ENCODE results near the gene RNF34. TPM values are rescaled to one million over a fixed set of nuclear protein-coding genes. Genes with fewer than 3 reads are reported as not detected.

Gene RNF34
- total RNA-seq, 1 experiment from 2014 or later = 43.7 TPM

GRCh38 chr12:121448771-121449315 lies 48.9 kb downstream of the RNF34 start:
- no TSS peak for BruUV-seq (replicated peaks)
- Histone ChIP-seq H3K4me2 (no peak overlapping the region), H3K79me2 (ENCODE audit: low read depth) (peaks cover 8% of the 10 kb centered on the region; the same call in 1 of the 2 replicates), H2AFZ (no peak overlapping the region), H3K9me3 (ENCODE audit: insufficient read depth, low read depth) (no peaks in the 10 kb centered on the region), H3F3A (ENCODE audit: insufficient read depth, low read depth) (peaks cover 16% of the 10 kb centered on the region; the same call in 1 of the 2 replicates), H3K9me2 (ENCODE audit: insufficient read depth) (no peaks in the 10 kb centered on the region), H3K27me3 (ENCODE audit: insufficient read depth, low read depth) (no peaks in the 10 kb centered on the region), H3K4me1 (replicated peaks; ENCODE audit: insufficient read depth) (peaks cover 21% of the 10 kb centered on the region), H4K20me1 (ENCODE audit: insufficient read depth) (no peaks in the 10 kb centered on the region), H3K36me3 (ENCODE audit: low read depth) (no peaks in the 10 kb centered on the region), H3K27ac (no peak overlapping the region), H3K4me3 (no peak overlapping the region)
- POLR2A ChIA-PET (ENCODE audit: unreplicated experiment) = no interaction called here
- intact Hi-C loops (cut with micrococcal nuclease; ENCODE audit: unreplicated experiment) = loop anchor here (10.0 kb wide), 1 partner anchor 864 kb away; the partner anchor contains the start of gene POP5
- TF ChIP-seq CTCF (conservative IDR thresholded peaks at IDR 0.05) (no peak), EZH2 (IDR thresholded peaks at IDR 0.05; ENCODE audit: low read depth) (no peak)
- DNase-seq = no peak
- CTCF ChIA-PET = no interaction called here

- H3K9me3 ChIP-seq (ENCODE audit: insufficient read depth, low read depth) = no peaks in the 10 kb centered on the region
- TF ChIP-seq EZH2 (IDR thresholded peaks at IDR 0.05; ENCODE audit: low read depth) = no peak
- no peak for TF ChIP-seq CTCF (conservative IDR thresholded peaks at IDR 0.05)
- peaks cover 21% of the 10 kb centered on the region for H3K4me1 ChIP-seq (replicated peaks; ENCODE audit: insufficient read depth)
- H3K27ac ChIP-seq = peak overlapping the region; percentile 62
- H3K4me3 ChIP-seq = peak overlapping the region; percentile 52
- H2AFZ ChIP-seq = 0 out of 2 replicates have a peak overlapping the region, but pooled peaks have one; percentile 46
- intact Hi-C loops (cut with micrococcal nuclease; ENCODE audit: unreplicated experiment) = no loop called here
- H3K79me2 ChIP-seq (ENCODE audit: low read depth) = peaks cover 8% of the 10 kb centered on the region; the same call in 1 of the 2 replicates
- no TSS peak for BruUV-seq (replicated peaks)
- H3K27me3 ChIP-seq (ENCODE audit: insufficient read depth, low read depth) = no peaks in the 10 kb centered on the region
- CTCF ChIA-PET = no interaction called here
- H3F3A ChIP-seq (ENCODE audit: insufficient read depth, low read depth) = peaks cover 16% of the 10 kb centered on the region; the same call in 1 of the 2 replicates
- POLR2A ChIA-PET (ENCODE audit: unreplicated experiment) = no interaction called here
- H3K9me2 ChIP-seq (ENCODE audit: insufficient read depth) = no peaks in the 10 kb centered on the region
- H4K20me1 ChIP-seq (ENCODE audit: insufficient read depth) = no peaks in the 10 kb centered on the region; the same call in 1 of the 2 replicates
- H3K4me2 ChIP-seq = peak overlapping the region; percentile 82
- no peak for DNase-seq
- no peaks in the 10 kb centered on the region for H3K36me3 ChIP-seq (ENCODE audit: low read depth)
These were observed 52.0 kb downstream of the RNF34 start for GRCh38 chr12:121451961-121452339.

- peak overlapping the region; percentile 52; the same call in 1 of the 2 replicates for H3K4me3 ChIP-seq
- H3K27me3 ChIP-seq (ENCODE audit: insufficient read depth, low read depth) = no peaks in the 10 kb centered on the region
- no peaks in the 10 kb centered on the region for H3K9me3 ChIP-seq (ENCODE audit: insufficient read depth, low read depth)
- 0 out of 2 replicates have a peak overlapping the region, but pooled peaks have one; percentile 46 for H2AFZ ChIP-seq
- peaks cover 21% of the 10 kb centered on the region for H3K4me1 ChIP-seq (replicated peaks; ENCODE audit: insufficient read depth)
- H3K27ac ChIP-seq = peak overlapping the region; percentile 62
- peak; percentile 81 to 88 for DNase-seq
- CTCF ChIA-PET = no interaction called here
- BruUV-seq (replicated peaks) = no TSS peak
- no peaks in the 10 kb centered on the region; the same call in 1 of the 2 replicates for H4K20me1 ChIP-seq (ENCODE audit: insufficient read depth)
- H3K4me2 ChIP-seq = peak overlapping the region; percentile 82
- POLR2A ChIA-PET (ENCODE audit: unreplicated experiment) = no interaction called here
- TF ChIP-seq CTCF (conservative IDR thresholded peaks at IDR 0.05) = no peak
- no peak for TF ChIP-seq EZH2 (IDR thresholded peaks at IDR 0.05; ENCODE audit: low read depth)
- peaks cover 16% of the 10 kb centered on the region; the same call in 1 of the 2 replicates for H3F3A ChIP-seq (ENCODE audit: insufficient read depth, low read depth)
- H3K79me2 ChIP-seq (ENCODE audit: low read depth) = peaks cover 8% of the 10 kb centered on the region; the same call in 1 of the 2 replicates
- no peaks in the 10 kb centered on the region for H3K36me3 ChIP-seq (ENCODE audit: low read depth)
- intact Hi-C loops (cut with micrococcal nuclease; ENCODE audit: unreplicated experiment) = no loop called here
- no peaks in the 10 kb centered on the region for H3K9me2 ChIP-seq (ENCODE audit: insufficient read depth)
These were observed 52.5 kb downstream of the RNF34 start for GRCh38 chr12:121452340-121452984.
